ENCODE measurements around the gene GABRG1.

DNA sequence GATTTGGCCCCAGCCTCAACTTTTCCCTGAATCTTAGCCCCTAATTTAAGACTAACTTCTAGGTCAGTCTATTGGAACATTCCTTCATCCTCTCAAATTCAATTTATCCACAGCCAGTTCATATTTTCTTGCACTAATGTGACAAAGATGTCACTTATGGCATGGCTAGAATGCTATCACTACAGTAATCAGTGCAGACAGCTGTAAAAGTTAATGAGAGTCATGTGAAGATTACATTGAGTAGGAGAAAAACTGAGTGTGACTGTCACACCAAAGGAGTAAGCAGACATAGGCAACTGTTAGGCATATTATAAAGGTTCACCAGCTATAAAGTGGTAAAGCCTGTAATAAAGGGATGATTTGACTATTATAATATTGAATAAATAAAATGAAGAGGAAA lies 42.6 kb downstream of the GABRG1 start:
- TF ChIP-seq, protein P1, sequence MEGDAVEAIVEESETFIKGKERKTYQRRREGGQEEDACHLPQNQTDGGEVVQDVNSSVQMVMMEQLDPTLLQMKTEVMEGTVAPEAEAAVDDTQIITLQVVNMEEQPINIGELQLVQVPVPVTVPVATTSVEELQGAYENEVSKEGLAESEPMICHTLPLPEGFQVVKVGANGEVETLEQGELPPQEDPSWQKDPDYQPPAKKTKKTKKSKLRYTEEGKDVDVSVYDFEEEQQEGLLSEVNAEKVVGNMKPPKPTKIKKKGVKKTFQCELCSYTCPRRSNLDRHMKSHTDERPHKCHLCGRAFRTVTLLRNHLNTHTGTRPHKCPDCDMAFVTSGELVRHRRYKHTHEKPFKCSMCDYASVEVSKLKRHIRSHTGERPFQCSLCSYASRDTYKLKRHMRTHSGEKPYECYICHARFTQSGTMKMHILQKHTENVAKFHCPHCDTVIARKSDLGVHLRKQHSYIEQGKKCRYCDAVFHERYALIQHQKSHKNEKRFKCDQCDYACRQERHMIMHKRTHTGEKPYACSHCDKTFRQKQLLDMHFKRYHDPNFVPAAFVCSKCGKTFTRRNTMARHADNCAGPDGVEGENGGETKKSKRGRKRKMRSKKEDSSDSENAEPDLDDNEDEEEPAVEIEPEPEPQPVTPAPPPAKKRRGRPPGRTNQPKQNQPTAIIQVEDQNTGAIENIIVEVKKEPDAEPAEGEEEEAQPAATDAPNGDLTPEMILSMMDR (IDR thresholded peaks at IDR 0.05): no peak
- TF ChIP-seq EP300 (IDR thresholded peaks at IDR 0.05): no peak
- TF ChIP-seq POLR2A (IDR thresholded peaks at IDR 0.05): no peak
- no peak for TF ChIP-seq POLR2AphosphoS5 (IDR thresholded peaks at IDR 0.05)

Data from upper lobe of left lung (tissue), 4 donors.